DMS53 (cell line): Measurements from ENCODE around the gene IL11RA.

Source experiments
- DNase-seq: peaks from one replicate; lab custom pipeline; 2025; lab: John Stamatoyannopoulos, UW

IL11RA gene

GRCh38 chr9:34651876-34652601, at the start of gene IL11RA:
Gene IL11RA, plus strand, starts transcription at chr9:34652185. Its CDS starts 3,033 bp downstream, at chr9:34655218.
- peak; percentile 88 for DNase-seq

GRCh38 chr9:34603610-34604231, 48.3 kb upstream of the IL11RA start:
- DNase-seq: peak; percentile 71

- DNase-seq: no peak
Measured at GRCh38 chr9:34606190-34606589, 45.8 kb upstream of the IL11RA start.

GRCh38 chr9:34606905-34607304, 45.1 kb upstream of the IL11RA start:
- DNase-seq: peak; percentile 82

- DNase-seq: no peak
Measured at GRCh38 chr9:34607331-34607730, 44.7 kb upstream of the IL11RA start.

GRCh38 chr9:34610434-34611206, 41.4 kb upstream of the IL11RA start:
- no peak for DNase-seq

- peak; percentile 26 for DNase-seq
Measured at GRCh38 chr9:34611251-34611810, 40.7 kb upstream of the IL11RA start.

GRCh38 chr9:34611811-34612787, 39.9 kb upstream of the IL11RA start, which contains the start of gene RPP25L:
Gene RPP25L, minus strand, starts transcription at chr9:34612097. Its CDS starts 801 bp downstream, at chr9:34611296.
- peak; percentile 91 for DNase-seq

- peak; percentile 82 for DNase-seq
Measured at GRCh38 chr9:34612788-34613390, 39.1 kb upstream of the IL11RA start.

- no peak for DNase-seq
Measured at GRCh38 chr9:34615132-34615531, 36.9 kb upstream of the IL11RA start.

GRCh38 chr9:34620061-34620994, 31.7 kb upstream of the IL11RA start, which contains the start of gene DCTN3:
Gene DCTN3, minus strand, starts transcription at chr9:34620495. Its CDS starts 31 bp downstream, at chr9:34620464.
- peak; percentile 94 for DNase-seq

GRCh38 chr9:34623374-34624235, 28.4 kb upstream of the IL11RA start:
- peak; percentile 36 for DNase-seq

GRCh38 chr9:34624475-34625185, 27.4 kb upstream of the IL11RA start:
- DNase-seq: no peak

- no peak for DNase-seq
Measured at GRCh38 chr9:34625186-34625486, 26.8 kb upstream of the IL11RA start.

- peak; percentile 6 for DNase-seq
Measured at GRCh38 chr9:34627716-34628655, 24.0 kb upstream of the IL11RA start.

GRCh38 chr9:34628656-34629490, 23.1 kb upstream of the IL11RA start, which contains the start of gene ARID3C:
Gene ARID3C, minus strand, starts transcription at chr9:34629066. Its CDS starts 1,052 bp downstream, at chr9:34628014.
- peak; percentile 69 for DNase-seq
